ENCODE measurements around the gene CCDC181.

GRCh38 chr1:169395955-169396354 is 31.3 kb downstream of the CCDC181 start:
- TF ChIP-seq, protein P1, sequence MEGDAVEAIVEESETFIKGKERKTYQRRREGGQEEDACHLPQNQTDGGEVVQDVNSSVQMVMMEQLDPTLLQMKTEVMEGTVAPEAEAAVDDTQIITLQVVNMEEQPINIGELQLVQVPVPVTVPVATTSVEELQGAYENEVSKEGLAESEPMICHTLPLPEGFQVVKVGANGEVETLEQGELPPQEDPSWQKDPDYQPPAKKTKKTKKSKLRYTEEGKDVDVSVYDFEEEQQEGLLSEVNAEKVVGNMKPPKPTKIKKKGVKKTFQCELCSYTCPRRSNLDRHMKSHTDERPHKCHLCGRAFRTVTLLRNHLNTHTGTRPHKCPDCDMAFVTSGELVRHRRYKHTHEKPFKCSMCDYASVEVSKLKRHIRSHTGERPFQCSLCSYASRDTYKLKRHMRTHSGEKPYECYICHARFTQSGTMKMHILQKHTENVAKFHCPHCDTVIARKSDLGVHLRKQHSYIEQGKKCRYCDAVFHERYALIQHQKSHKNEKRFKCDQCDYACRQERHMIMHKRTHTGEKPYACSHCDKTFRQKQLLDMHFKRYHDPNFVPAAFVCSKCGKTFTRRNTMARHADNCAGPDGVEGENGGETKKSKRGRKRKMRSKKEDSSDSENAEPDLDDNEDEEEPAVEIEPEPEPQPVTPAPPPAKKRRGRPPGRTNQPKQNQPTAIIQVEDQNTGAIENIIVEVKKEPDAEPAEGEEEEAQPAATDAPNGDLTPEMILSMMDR (IDR thresholded peaks at IDR 0.05): no peak
- TF ChIP-seq EP300 (IDR thresholded peaks at IDR 0.05): no peak
